GM12878 (cell line): ENCODE results near the gene TIGD7. TPM values are rescaled to one million over a fixed set of nuclear protein-coding genes. Genes with fewer than 3 reads are reported as not detected.

ENCODE experiments used
- ATAC-seq: fragments of 200-7000 bp; cut with Tn5 transposase; 3 replicates; pipeline ENCODE4 v1.9.1; 2020; ENCODE audit warnings: mild to moderate bottlenecking, moderate library complexity
- BruUV-seq: library from RNA; stranded (reverse); fragments of 400-500 nt; replicated peaks from 2 replicates; lab custom pipeline; 2021; lab: Mats Ljungman, UMichigan
- CTCF ChIA-PET: fragments of 300-600 bp; sonication (Branson Sonifier 250); formaldehyde crosslinking; extraction: SDS; loops from one replicate; lab custom pipeline; 2021; ENCODE audit warnings: inconsistent platforms; lab: Yijun Ruan, JAX
- POLR2A ChIA-PET: fragments of 350-600 bp; formaldehyde crosslinking; extraction: SDS; loops from one replicate; lab custom pipeline; 2021; ENCODE audit warnings: inconsistent platforms; lab: Charles Lee
- RAD21 ChIA-PET: fragments of 300-600 bp; sonication (Branson Sonifier 250); formaldehyde crosslinking; loops from one replicate; lab custom pipeline; 2023; ENCODE audit warnings: antibody characterized with exemption; ENCODE audit not compliant: unreplicated experiment; lab: Charles Lee
- SMC1A ChIA-PET: fragments of 300-600 bp; sonication (Branson Sonifier 250); formaldehyde crosslinking; loops from one replicate; lab custom pipeline; 2023; ENCODE audit not compliant: unreplicated experiment, uncharacterized antibody; lab: Charles Lee
- DNase-seq: peaks from one replicate; pipeline ENCODE4 v3.0.0-alpha.2; 2011; ENCODE audit warnings: low read depth, low spot score
- FAIRE-seq: peaks from 3 replicates; lab custom pipeline; 2011; peaks lifted over from hg19 to GRCh38; lab: Jason Lieb, UNC
- H2AFZ ChIP-seq: 2 replicates; pipeline ENCODE4 v1.6.0; 2011; ENCODE audit warnings: low read depth, low read length, control low read depth; ENCODE audit not compliant: control insufficient read depth
- H3K27ac ChIP-seq: 2 replicates; pipeline ENCODE4 v1.5.1; 2011; ENCODE audit warnings: control low read depth; ENCODE audit not compliant: control insufficient read depth, insufficient read depth
- H3K27me3 ChIP-seq, 2 experiments: replicated peaks in 1 of 2; 2 replicates each; pipeline versions ENCODE4 v1.6.0 to v1.6.1; 2011; ENCODE audit warnings: low read length in 1 of 2; ENCODE audit not compliant: control insufficient read depth in 2 of 2, insufficient read depth in 2 of 2
- H3K36me3 ChIP-seq, 2 experiments: 2 replicates each; pipeline ENCODE4 v1.5.1; 2011; ENCODE audit warnings: low read length in 1 of 2; ENCODE audit not compliant: control insufficient read depth in 2 of 2, insufficient read depth in 2 of 2
- H3K4me1 ChIP-seq: 2 replicates; pipeline ENCODE4 v1.6.1; 2011; ENCODE audit warnings: mild to moderate bottlenecking, low read length, moderate library complexity, mixed read lengths; ENCODE audit not compliant: control insufficient read depth, insufficient read depth
- H3K4me2 ChIP-seq: 2 replicates; pipeline ENCODE4 v1.6.0; 2011; ENCODE audit warnings: control low read depth; ENCODE audit not compliant: control insufficient read depth, insufficient read depth
- H3K4me3 ChIP-seq: fragments of 200-600 bp; sonication (generic); 2 replicates; pipeline ENCODE4 v1.5.1; 2016
- H3K79me2 ChIP-seq: 2 replicates; pipeline ENCODE4 v1.6.0; 2011; ENCODE audit warnings: low read length; ENCODE audit not compliant: control insufficient read depth, insufficient read depth
- H3K9ac ChIP-seq: 2 replicates; pipeline ENCODE4 v1.8.0; 2011; ENCODE audit warnings: low read length, control low read depth, mixed read lengths; ENCODE audit not compliant: control insufficient read depth, insufficient read depth
- H3K9me3 ChIP-seq: replicated peaks from 3 replicates; pipeline ENCODE4 v1.5.1; 2011; ENCODE audit warnings: mild to moderate bottlenecking, low read length; ENCODE audit not compliant: control insufficient read depth, insufficient read depth
- H4K20me1 ChIP-seq: 2 replicates; pipeline ENCODE4 v1.6.0; 2011; ENCODE audit not compliant: control insufficient read depth, insufficient read depth
- ELK1 ChIP-seq: IDR thresholded peaks from 2 replicates; pipeline ENCODE4 v1.6.1; 2012; ENCODE audit warnings: low read depth, low read length, improper control_type of control experiment
- FOXK2 ChIP-seq: fragments of 450-650 bp; IDR thresholded peaks from 2 replicates; pipeline ENCODE4 v1.6.1; 2017; ENCODE audit warnings: mild to moderate bottlenecking, moderate library complexity
- FOXM1 ChIP-seq: IDR thresholded peaks from 2 replicates; pipeline ENCODE4 v1.6.1; 2012; ENCODE audit warnings: low read depth, mild to moderate bottlenecking, inconsistent platforms, low read length, moderate library complexity
- KDM1A ChIP-seq: fragments of 200-600 bp; sonication (generic); IDR thresholded peaks from 2 replicates; pipeline ENCODE4 v1.6.1; 2016; ENCODE audit warnings: borderline replicate concordance
- RB1 ChIP-seq: fragments of 450-650 bp; formaldehyde crosslinking; IDR thresholded peaks from 2 replicates; pipeline ENCODE4 v1.6.1; 2017; ENCODE audit warnings: mild to moderate bottlenecking, borderline replicate concordance
- TCF3 ChIP-seq: IDR thresholded peaks from 2 replicates; pipeline ENCODE4 v1.6.1; 2012; ENCODE audit warnings: low read depth, mild to moderate bottlenecking, low read length, borderline replicate concordance; ENCODE audit not compliant: insufficient read depth
- ZBTB40 ChIP-seq: fragments of 450-650 bp; IDR thresholded peaks from 2 replicates; pipeline ENCODE4 v1.6.1; 2016; ENCODE audit warnings: mild to moderate bottlenecking, moderate library complexity, borderline replicate concordance
- WGBS: methylation state at CpG from one replicate; pipeline ENCODE4 v1.1.6; 2016; ENCODE audit warnings: low lambda C conversion rate; ENCODE audit not compliant: insufficient replicate concordance, insufficient coverage; ENCODE audit errors: missing lambda C conversion rate; 5-methylcytosine and 5-hydroxymethylcytosine counted together
- in situ Hi-C: fragments of 300-500 bp; cut with MboI; formaldehyde crosslinking; loops from 9 replicates; pipeline ENCODE4 v1.14.3; 2018; ENCODE audit warnings: mixed read lengths
- intact Hi-C: fragments of 100-400 bp; cut with micrococcal nuclease; formaldehyde crosslinking; loops from one replicate; pipeline ENCODE4 v1.14.2; 2022; ENCODE audit not compliant: unreplicated experiment
- polyA plus RNA-seq, 11 experiments: library from polyadenylated mRNA; depleted of rRNA in 4 of 11; unstranded in 6 of 11; stranded (reverse) in 5 of 11; fragments of >200 nt; fragmentation: Nextera tagmentation in 4 of 11; fragmentation: Illumina TruSeq in 1 of 11; extraction: Ambion mirVana in 4 of 11; extraction: Trizol in 1 of 11; gene quantifications; 1 replicate in 1 of 11; 2 replicates in 10 of 11; pipeline versions ENCODE4 v1.2.1 to v1.2.3, GENCODE V29; 2011 to 2016; ENCODE audit warnings: inconsistent platforms in 2 of 11, missing spikeins in 2 of 11, low read depth in 1 of 11
- total RNA-seq, 4 experiments: library from RNA; depleted of rRNA in 3 of 4; stranded (reverse); fragments of >200 nt in 3 of 4; fragmentation: Illumina TruSeq in 1 of 4; extraction: Trizol in 1 of 4; gene quantifications; 2 replicates each; pipeline versions ENCODE4 v1.2.1 to v1.2.3, GENCODE V29; 2013 to 2021
- TF ChIP-seq, protein P1 (sequence below): fragments of 450-650 bp; formaldehyde crosslinking; IDR thresholded peaks from 2 replicates; pipeline ENCODE4 v1.4.0; 2020; ENCODE audit warnings: mild to moderate bottlenecking, moderate library complexity
- TF ChIP-seq, protein P2 (sequence below): fragments of 450-650 bp; IDR thresholded peaks from 2 replicates; pipeline ENCODE4 v1.6.1; 2018; ENCODE audit warnings: borderline replicate concordance, mild to moderate bottlenecking; ENCODE audit not compliant: partially characterized antibody

Gene TIGD7
- total and polyA plus RNA-seq, 10 of the 15 experiments (the other 5 are each of a cell fraction or from before 2014, with no cell fraction given) = 0.37 to 3.8 (median 3.0) TPM

GRCh38 chr16:3282103-3282729, 23.0 kb downstream of the TIGD7 start:
- peak overlapping the region; percentile 91 for H3K4me3 ChIP-seq
- in situ Hi-C loops (no loop called here), intact Hi-C loops (loop anchor here (5.0 to 10.0 kb wide), 2 partner anchors 90 to 123 kb away; partner anchors contain the start of genes ZNF174 and ZSCAN32)
- FAIRE-seq (no peak), ATAC-seq (peak; percentile 55), DNase-seq (no peak)
- no peaks in the 10 kb centered on the region for H4K20me1 ChIP-seq
- POLR2A ChIA-PET = interaction anchor here (1.0 to 2.1 kb wide), 9 partner anchors 15 to 162 kb away, joined by 3 to 10 read pairs (median 4); partner anchors contain the start of genes NAA60, ZNF174, ZNF200 and ZNF597
- H3K36me3 ChIP-seq = peaks cover 5 to 12% of the 10 kb centered on the region in 2 experiments; a peak in 3 of 4 replicates
- peak overlapping the region; percentile 98 for H3K4me2 ChIP-seq
- H3K79me2 ChIP-seq = peaks cover 31% of the 10 kb centered on the region
- H3K9ac ChIP-seq = peak overlapping the region; percentile 95
- CTCF ChIA-PET = interaction anchor here (0.9 to 1.6 kb wide), 7 partner anchors 16 to 219 kb away, joined by 3 to 4 read pairs (median 4); partner anchors contain the start of genes CLUAP1, ZNF174 and ZSCAN32
- no peaks in the 10 kb centered on the region for H3K27me3 ChIP-seq
- RAD21 ChIA-PET = interaction anchor here (0.9 to 1.4 kb wide), 5 partner anchors 12 to 161 kb away, joined by 3 to 5 read pairs (median 4); partner anchors contain the start of genes NAA60, ZNF174, ZNF597 and ZSCAN32
- no TSS peak for BruUV-seq
- H3K27ac ChIP-seq = peak overlapping the region; percentile 98
- peaks cover 10% of the 10 kb centered on the region; the same call in 1 of the 2 replicates for H3K4me1 ChIP-seq
- WGBS = 9% methylated on average over 25 of the region's 29 CpGs
- peaks cover 18% of the 10 kb centered on the region for H3K9me3 ChIP-seq
- H2AFZ ChIP-seq = peak overlapping the region; percentile 91
- SMC1A ChIA-PET = interaction anchor here (0.7 to 1.5 kb wide), 5 partner anchors 15 to 175 kb away, joined by 3 to 5 read pairs (median 4); partner anchors contain the start of gene ZNF200
- TF ChIP-seq TCF3 (no peak), FOXM1 (no peak), ELK1 (no peak), KDM1A (no peak), ZBTB40 (no peak), RB1 (no peak), FOXK2 (no peak)
- TF ChIP-seq, protein P1, sequence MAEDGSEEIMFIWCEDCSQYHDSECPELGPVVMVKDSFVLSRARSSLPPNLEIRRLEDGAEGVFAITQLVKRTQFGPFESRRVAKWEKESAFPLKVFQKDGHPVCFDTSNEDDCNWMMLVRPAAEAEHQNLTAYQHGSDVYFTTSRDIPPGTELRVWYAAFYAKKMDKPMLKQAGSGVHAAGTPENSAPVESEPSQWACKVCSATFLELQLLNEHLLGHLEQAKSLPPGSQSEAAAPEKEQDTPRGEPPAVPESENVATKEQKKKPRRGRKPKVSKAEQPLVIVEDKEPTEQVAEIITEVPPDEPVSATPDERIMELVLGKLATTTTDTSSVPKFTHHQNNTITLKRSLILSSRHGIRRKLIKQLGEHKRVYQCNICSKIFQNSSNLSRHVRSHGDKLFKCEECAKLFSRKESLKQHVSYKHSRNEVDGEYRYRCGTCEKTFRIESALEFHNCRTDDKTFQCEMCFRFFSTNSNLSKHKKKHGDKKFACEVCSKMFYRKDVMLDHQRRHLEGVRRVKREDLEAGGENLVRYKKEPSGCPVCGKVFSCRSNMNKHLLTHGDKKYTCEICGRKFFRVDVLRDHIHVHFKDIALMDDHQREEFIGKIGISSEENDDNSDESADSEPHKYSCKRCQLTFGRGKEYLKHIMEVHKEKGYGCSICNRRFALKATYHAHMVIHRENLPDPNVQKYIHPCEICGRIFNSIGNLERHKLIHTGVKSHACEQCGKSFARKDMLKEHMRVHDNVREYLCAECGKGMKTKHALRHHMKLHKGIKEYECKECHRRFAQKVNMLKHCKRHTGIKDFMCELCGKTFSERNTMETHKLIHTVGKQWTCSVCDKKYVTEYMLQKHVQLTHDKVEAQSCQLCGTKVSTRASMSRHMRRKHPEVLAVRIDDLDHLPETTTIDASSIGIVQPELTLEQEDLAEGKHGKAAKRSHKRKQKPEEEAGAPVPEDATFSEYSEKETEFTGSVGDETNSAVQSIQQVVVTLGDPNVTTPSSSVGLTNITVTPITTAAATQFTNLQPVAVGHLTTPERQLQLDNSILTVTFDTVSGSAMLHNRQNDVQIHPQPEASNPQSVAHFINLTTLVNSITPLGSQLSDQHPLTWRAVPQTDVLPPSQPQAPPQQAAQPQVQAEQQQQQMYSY (CRISPR knock-in tag) = no peak
- TF ChIP-seq, protein P2, sequence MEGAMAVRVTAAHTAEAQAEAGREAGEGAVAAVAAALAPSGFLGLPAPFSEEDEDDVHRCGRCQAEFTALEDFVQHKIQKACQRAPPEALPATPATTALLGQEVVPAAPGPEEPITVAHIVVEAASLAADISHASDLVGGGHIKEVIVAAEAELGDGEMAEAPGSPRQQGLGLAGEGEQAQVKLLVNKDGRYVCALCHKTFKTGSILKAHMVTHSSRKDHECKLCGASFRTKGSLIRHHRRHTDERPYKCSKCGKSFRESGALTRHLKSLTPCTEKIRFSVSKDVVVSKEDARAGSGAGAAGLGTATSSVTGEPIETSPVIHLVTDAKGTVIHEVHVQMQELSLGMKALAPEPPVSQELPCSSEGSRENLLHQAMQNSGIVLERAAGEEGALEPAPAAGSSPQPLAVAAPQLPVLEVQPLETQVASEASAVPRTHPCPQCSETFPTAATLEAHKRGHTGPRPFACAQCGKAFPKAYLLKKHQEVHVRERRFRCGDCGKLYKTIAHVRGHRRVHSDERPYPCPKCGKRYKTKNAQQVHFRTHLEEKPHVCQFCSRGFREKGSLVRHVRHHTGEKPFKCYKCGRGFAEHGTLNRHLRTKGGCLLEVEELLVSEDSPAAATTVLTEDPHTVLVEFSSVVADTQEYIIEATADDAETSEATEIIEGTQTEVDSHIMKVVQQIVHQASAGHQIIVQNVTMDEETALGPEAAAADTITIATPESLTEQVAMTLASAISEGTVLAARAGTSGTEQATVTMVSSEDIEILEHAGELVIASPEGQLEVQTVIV = no peak
